NCI-H69 (cell line): Measurements from ENCODE around the gene R3HCC1L.
A peak's percentile ranks its signal among the peaks of the same experiment; 100 is the strongest.
"Not testable (repeated sequence)": the region's sequence is repeated elsewhere in the genome, so short reads cannot be mapped to it uniquely, and the experiment has no call there.

Source experiments
- DNase-seq: peaks from one replicate; lab custom pipeline; 2025; lab: John Stamatoyannopoulos, UW

Gene R3HCC1L

DNA sequence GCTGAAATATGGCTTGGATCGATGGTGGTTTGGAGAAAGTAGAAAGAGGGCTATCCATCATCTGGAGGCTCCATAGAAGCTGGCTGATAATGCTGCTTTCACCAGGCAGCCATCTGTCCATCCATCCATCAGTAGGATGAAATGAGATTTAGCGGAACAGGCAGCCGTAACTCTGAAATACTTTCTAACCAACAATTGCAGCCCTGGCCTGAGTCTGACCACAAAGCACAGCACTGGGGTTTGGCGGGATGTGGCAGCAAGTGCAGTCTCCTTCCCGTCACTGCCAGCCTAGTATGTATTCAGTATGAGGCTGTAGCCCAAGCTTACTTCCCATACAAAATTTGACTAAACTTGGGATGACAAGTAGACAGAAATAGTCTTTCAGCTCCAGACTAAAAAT lies 38.0 kb downstream of the R3HCC1L start:
- no peak for DNase-seq

DNA sequence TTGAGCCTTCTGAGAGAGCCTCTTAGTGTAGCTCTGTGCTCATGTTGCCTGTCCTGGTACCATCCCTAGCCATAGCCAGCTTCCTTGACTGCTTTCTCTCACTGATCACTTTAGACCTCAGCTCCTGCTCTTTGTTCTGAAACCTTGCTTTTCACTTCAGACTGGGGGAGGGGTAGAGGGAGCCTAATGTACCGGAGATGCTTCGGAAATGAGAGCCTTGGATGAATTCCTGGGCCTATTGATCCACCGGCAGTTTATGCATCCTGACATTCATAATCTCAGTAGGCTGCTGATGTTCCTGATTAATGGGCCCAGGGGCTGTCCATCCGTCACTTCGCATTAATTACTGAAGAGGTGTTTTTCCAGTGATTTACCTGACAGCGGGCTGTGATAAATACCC lies 38.8 kb downstream of the R3HCC1L start:
- DNase-seq: no peak

DNA sequence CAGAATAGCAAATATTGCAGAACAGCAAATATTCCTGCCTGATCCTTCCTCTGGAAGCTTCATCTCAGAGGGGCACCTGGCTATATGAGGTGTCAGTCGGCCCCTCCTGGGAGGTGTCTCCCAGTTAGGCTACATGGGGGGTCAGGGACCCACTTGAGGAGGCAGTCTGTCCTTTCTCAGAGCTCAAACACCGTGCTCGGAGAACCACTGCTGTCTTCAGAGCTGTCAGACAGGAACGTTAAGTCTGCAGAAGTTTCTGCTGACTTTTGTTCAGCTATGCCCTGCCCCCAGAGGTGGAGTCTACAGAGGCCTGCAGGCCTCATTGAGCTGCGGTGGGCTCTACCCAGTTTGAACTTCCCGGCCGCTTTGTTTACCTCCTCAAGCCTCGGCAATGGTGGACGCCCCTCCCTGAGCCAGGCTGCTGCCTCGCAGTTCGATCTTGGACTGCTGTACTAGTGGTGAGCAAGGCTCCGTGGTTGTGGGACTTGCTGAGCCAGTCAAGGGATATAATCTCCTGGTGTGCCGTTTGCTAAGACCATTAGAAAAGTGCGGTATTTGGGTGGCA lies 48.0 kb downstream of the R3HCC1L start:
- not testable (repeated sequence) for DNase-seq

DNA sequence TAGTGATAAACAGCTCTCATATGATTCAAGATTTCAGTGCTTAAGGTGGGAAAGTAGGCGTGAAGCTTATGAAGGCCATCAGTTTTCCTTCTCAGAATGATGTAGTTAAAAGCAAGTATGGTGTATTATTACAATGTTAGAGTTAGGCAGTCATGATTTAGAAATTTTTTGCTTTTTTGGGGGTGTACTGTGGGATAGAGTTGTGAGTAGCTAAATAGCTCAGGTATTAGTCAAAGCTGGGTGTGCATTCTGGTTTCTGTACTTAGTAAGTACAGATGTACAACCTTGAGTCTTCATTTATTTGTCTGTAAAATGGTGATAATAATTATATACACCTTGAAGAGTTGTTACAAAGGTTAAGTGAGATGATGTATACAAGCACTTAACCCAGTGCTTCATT lies 52.2 kb downstream of the R3HCC1L start:
- DNase-seq: no peak

DNA sequence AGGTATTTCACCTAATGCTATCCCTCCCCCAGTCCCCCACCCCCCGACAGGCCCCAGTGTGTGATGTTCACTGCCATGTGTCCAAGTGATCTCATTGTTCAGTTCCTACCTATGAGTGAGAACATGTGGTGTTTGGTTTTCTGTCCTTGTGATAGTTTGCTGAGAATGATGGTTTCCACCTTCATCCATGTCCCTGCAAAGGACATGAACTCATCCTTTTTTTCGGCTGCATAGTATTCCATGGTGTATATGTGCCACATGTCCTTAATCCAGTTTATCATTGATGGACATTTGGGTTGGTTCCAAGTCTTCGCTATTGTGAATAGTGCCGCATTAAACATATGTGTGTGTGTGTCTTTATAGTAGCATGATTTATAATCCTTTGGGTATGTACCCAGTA lies 56.3 kb downstream of the R3HCC1L start:
- not testable (repeated sequence) for DNase-seq

DNA sequence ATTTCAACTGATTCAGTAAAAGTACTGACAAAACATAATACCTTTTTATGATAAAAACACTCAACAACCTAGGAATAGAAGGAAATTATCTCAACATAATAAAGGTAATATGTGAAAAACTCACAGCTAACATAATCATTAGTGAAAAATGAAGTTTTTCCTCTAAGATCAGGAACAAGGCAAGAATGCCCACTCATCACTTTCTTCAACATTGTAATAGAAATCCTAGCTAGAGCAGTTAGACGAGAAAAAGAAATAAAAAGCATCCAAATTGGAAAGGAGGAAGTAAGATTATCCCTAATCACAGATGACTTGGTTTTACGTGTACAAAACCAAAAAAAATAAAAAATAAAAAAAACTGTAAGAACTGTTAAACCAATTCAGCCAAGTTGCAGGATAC lies 58.6 kb downstream of the R3HCC1L start:
- DNase-seq: no peak

DNA sequence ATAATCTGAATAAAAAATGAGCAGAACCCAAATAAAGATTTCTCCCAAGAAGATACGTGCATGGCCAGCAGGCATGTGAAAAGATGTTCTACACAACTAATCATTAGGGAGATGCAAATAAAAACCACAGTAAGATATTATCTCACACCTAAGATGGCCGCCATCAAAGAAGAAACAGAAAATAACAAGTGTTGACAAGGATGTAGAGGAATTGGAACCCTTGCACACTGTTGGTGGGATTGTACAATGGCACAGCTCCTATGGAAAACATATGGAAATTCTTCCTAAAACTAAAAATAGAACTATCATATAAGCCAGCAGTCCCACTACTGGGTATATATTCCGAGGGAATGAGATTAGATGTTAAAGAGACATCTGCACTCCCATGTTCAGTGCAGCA lies 60.2 kb downstream of the R3HCC1L start:
- DNase-seq: no peak

DNA sequence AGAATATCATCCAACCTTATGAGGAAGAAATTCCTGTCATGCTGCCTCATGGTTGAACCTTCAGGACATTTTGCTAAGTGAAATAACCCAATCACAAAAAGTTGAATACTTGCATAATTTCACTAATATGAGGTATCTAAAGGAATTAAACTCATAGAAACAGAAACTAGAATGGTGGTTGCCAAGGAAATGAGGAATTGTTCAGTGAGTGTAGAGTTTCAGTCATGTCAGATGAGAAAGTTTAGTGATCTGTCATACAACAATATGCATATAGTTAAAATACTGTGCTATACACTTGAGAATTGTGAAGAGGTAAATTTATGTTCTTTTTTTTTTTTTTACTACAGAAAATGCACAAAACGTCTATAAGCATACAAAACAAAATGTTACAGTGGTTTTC lies 60.7 kb downstream of the R3HCC1L start:
- DNase-seq: no peak

DNA sequence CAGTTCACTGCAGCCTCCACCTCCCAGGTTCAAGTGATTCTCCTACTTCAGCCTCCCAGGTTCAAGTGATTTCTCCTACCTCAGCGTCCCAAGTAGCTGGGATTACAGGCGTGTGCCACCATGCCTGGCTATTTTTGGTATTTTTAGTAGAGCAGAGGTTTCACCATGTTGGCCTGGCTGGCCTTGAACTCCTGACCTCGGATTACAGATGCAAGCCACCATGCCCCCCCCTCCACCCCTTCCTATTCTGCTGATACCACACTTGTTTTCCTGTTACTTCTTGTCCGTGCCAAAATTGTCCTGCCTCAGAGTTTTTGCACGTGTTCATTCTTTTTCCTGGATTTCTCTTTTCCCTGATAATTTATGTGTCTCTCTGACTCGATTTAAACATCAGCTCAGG lies 62.5 kb downstream of the R3HCC1L start:
- DNase-seq: no peak

DNA sequence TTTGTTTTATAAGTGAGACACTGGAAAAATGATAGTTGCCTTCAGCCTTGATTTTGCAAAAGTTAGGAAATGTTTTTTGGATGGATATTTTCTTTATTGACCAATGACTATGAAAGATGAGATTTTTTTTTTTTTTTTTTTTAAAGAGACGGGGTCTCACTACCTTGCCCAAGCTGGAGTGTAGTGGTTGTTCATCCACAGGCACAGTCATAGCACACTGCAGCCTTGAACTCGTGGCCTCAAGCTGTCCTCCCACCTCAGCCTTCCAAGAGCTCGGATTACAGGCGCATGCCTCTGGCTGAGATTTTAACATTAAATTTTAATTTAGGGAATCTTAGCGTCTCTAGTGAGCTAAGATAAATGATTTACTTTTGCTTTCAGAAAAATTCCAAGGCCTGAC lies 67.3 kb downstream of the R3HCC1L start:
- DNase-seq: no peak

DNA sequence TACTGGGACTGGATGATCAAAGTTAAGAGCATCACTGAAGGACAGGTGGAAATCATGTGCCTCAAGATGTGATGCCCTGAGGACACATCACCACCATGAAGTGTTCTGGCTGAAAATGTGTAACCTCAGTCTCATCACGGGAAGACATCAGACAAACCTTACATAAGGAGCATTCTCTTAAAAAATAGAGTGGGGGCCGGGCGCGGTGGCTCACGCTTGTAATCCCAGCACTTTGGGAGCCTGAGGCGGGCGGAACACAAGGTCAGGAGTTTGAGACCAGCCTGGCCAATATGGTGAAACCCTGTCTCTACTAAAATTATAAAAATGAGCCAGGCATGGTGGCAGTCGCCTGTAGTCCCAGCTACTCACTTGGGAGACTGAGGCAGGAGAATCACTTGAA lies 67.9 kb downstream of the R3HCC1L start:
- DNase-seq: no peak

DNA sequence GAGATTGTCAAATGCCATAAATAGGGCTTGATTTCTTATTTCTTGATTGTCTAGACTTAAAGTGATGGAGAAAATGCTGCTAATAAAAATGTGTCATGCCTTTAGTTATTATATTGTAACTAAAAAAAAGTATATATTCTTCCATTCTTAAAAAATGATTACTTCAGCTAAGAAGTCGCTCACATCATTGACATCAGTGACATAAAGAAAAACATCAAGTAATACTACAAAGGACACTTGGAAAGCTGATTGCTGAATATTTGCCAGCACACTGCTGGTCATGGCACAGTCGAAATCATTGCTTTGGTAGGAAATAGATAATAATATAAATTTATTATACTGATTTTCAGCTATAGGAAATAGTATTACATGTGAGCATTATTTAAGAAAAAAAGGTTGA lies 70.9 kb downstream of the R3HCC1L start:
- DNase-seq: no peak

DNA sequence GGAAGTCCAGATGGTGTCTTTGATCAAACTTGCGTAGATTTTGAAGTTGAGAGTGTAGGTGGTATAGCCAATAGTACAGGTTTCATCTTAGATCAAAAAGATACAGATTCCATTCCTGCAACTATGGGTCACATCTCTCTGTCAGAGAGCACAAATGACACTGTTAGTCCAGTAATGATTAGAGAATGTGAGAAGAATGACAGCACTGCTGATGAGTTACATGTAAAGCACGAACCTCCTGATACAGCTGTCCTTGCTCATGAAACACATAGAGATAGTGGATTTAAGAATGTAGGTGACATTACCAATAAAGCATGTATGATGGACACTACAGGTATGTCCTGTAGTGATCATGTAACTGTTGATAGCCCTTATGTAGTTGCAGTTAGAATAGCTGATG lies 74.5 kb downstream of the R3HCC1L start:
- DNase-seq: no peak

DNA sequence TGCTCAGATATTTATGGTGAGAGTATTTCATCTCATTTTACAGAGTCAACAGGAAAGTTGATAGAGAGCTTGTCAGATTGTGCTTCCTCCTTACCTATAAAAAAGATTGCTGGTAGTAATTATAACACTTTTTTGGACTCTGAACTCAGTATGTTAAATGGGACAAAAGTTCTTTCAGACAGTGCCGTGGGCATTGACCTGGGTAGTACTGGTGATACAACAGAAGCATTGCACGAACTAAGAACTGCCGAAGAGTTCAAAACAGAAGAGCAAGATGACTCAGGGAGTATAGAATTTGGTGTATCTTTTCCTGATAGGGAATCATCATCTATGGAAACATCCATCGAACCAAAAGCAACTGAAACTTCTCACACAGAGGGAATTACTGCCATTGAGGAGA lies 75.0 kb downstream of the R3HCC1L start:
- no peak for DNase-seq

DNA sequence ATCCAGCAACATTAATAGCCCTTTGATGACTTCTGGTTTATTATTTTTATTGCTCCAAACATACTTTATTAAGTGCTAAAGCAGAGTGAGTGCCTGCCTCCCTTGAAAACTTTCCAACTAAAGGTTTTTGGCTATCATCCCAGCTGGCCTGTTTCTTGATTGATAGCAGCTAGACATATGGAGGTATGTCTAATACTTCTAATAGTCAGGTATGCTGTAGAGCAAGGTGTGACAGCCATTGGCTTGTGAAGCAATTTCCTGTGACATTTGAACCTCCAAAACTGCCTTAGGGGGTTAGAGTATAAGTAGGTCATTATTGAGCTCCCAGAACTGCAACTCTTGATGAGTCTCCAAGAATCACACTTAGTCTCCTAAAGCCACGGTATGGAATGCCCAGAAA lies 77.7 kb downstream of the R3HCC1L start:
- DNase-seq: peak; percentile 4

DNA sequence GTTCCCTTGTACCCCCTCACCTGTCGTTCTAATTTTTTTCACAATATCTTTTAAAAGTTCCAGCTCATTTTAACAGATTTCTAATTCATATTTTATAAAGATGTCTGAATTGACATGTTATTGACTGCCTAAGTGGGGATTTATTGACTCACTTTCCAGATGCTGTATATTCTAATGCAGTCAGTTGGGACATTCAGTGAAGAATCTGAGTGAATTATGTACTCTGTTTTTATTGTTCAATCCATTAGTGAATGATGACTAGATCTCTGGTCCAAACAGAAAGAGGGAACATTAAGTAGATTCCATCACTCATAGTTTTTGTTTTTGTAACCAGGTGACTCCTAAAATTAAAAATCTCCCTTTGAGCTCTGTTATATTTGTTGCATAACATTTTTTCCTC lies 79.3 kb downstream of the R3HCC1L start:
- DNase-seq: no peak

DNA sequence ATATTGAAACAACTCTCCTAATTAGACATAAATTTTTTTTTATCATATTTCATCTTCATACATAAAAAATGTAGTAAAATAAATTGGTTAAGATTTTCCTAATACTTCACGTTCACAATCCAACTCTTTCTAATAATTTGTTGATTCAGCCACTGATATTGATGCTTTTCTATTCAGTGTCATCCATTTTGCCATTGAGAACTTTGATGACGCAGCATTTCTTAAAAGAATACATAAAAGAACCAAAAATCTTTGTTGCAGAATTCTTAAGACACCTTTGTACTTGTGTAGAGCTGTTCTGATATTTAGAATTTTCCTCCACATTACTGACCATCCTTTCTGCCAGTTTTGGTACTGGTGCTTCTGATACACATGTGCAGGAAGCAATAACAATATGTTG lies 80.9 kb downstream of the R3HCC1L start:
- DNase-seq: no peak

DNA sequence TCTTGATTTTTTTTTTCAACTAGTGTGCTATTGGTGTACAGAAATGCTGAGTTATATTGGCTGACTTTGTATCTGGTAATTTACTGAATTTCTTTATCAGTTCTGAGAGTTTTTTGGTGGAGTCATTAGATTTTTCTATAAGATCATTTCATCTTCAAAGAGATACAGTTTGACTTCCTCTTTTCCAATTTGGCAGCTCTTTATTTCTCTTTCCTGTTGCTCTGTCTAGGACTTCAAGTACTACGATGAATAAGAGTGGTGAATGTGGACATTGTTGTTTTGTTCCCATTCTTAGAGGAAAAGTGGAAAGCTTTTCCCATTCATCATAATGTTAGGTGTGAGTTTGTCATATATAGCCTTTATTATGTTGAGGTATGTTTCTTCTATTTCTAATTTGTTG lies 83.3 kb downstream of the R3HCC1L start:
- no peak for DNase-seq

DNA sequence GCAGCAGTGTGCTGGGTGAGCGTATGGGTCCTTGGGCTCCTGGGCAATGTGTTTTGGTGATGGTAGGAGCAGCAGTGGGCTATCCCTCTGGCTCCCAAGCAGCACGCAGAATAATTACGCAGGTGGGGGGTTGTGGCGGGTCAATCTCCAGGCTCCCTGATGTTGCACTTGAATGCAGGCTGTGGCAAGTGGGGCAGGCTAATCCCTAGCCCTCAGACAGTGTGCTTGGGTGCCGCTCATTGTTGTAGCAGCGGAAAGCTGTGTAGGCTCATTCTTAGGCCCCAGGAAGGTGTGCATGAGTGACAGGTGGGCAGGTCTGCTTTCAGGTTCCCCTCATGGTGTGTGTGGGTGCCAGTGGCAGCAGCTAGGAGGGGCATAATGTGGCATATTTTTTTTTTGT lies 89.4 kb downstream of the R3HCC1L start:
- DNase-seq: no peak

DNA sequence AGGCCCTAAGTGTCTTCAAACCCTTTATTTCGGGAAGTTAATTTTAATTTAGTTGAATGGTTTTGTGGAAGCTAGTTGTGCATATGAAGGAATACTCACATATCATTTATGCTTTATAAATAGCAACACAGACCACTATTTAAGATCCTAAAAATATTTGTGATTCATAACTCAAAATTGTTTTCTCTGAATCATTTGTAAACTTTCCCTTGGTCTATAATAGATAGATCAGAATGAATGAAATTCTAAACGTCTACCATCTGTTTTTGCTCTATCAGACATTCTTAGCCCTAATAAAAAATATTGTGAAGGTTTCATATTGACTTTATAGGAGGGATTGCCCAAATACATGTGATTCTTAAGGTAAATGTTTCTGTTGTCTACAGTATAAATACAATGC lies 90.1 kb downstream of the R3HCC1L start:
- DNase-seq: no peak

DNA sequence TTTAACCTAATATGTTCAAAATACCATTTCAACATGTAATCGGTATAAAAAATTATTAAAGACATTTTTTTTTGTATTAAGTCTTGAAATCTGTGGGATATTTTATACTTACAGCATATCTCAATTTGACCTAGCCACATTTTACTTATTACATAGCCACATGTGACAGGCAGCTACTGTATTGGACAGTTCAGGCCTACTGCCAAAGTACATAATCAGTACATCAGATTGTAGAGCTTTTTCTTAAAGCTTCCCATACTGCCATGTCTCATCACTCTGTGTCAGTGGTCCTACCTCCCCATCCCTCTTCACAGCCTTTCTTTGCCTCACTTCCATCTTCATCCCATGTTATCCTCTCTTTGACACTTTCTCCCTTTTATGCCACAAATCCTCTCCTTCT lies 90.5 kb downstream of the R3HCC1L start:
- no peak for DNase-seq

DNA sequence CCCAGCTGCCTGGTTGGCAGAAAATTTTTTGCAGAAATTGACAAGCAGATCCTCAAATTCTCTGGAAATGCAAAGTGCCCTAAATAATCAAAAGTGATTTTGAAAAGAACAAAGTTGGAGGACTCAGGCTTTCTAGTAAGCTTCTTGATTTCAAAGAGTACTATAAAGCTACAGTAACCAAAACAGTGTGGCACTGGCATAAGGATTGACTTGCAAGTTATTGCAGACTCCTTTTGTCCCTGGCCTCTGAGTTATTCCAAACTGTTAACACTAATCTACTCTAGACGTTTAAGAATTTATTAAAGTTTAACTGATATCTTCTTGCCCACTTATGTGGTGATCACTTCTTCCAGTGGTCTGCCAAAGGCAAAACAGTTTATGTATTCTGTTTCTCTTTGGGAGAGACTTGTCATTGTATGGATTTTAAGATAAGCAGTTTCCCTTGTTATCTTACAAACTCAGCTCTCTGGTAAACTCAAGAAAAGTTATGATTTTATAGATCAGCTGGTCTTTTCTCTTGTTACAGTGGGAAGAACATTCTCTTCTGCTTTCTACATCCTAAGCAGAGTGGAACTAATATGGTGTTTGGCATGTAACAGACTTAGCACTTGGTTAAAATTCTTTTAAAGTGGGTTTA lies 92.2 kb downstream of the R3HCC1L start:
- DNase-seq: no peak

DNA sequence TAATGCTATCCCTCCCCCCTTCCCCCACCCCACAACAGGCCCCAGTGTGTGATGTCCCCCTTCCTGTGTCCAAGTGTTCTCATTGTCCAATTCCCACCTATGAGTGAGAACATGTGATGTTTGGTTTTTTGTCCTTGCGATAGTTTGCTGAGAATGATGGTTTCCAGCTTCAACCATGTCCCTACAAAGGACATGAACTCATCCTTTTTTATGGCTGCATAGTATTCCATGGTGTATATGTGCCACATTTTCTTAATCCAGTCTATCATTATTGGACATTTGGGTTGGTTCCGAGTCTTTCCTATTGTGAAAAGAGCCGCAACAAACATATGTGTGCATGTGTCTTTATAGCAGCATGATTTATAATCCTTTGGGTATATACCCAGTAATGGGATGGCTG lies 93.3 kb downstream of the R3HCC1L start:
- DNase-seq: not testable (repeated sequence)

DNA sequence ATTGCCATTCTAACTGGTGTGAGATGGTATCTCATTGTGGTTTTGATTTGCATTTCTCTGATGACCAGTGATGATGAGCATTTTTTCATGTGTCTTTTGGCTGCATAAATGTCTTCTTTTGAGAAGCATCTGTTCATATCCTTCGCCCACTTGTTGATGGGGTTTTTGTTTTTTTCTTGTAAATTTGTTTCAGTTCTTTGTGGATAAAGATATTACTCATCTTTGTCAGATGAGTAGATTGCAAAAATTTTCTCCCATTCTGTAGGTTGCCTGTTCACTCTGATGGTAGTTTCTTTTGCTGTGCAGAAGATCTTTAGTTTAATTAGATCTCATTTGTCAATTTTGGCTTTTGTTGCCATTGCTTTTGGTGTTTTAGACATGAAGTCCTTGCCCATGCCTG lies 93.8 kb downstream of the R3HCC1L start:
- DNase-seq: not testable (repeated sequence)
